SJCRH30 (cell line): ENCODE results near the gene FKRP. TPM values are rescaled to one million over a fixed set of nuclear protein-coding genes. Genes with fewer than 3 reads are reported as not detected.
"Not testable (repeated sequence)": the region's sequence is repeated elsewhere in the genome, so short reads cannot be mapped to it uniquely, and the experiment has no call there.

Experiments
- DNase-seq, 2 experiments: peaks; one replicate each; pipeline ENCODE4 v3.0.0-alpha.2; 2015 to 2020
- H3K27ac ChIP-seq: fragments of 250-450 bp; sonication (Bioruptor Pico); 2 replicates; pipeline ENCODE4 v1.5.1; 2020; ENCODE audit warnings: mild to moderate bottlenecking, moderate library complexity
- H3K27me3 ChIP-seq: fragments of 250-450 bp; sonication (Bioruptor Pico); 2 replicates; pipeline ENCODE4 v1.5.1; 2020; ENCODE audit warnings: mild to moderate bottlenecking, moderate library complexity
- H3K36me3 ChIP-seq: fragments of 250-450 bp; sonication (Bioruptor Pico); 2 replicates; pipeline ENCODE4 v1.5.1; 2020; ENCODE audit warnings: mild to moderate bottlenecking, moderate library complexity
- H3K4me1 ChIP-seq: fragments of 250-450 bp; sonication (Bioruptor Pico); 2 replicates; pipeline ENCODE4 v1.5.1; 2020; ENCODE audit warnings: mild to moderate bottlenecking, moderate library complexity
- H3K4me3 ChIP-seq: fragments of 250-450 bp; sonication (Bioruptor Pico); 2 replicates; pipeline ENCODE4 v1.5.1; 2020; ENCODE audit warnings: mild to moderate bottlenecking, moderate library complexity
- H3K9me3 ChIP-seq: fragments of 250-450 bp; sonication (Bioruptor Pico); replicated peaks from 2 replicates; pipeline ENCODE4 v1.5.1; 2020; ENCODE audit warnings: mild to moderate bottlenecking, moderate library complexity
- total RNA-seq: library from RNA; depleted of rRNA; stranded (reverse); fragments of >200 nt; shearing (Covaris generic); gene quantifications from 2 replicates; pipeline ENCODE4 v1.2.3, GENCODE V29; 2014; rRNA removed

Gene FKRP
- 15.6 and 17.8 TPM in 2 replicates for total RNA-seq

GRCh38 chr19:46745521-46746280 lies at the start of gene FKRP:
Gene FKRP, plus strand, starts transcription at chr19:46746057. Its CDS starts 9,394 bp downstream, at chr19:46755451.
- Histone ChIP-seq H3K27me3 (no peaks in the 10 kb centered on the region), H3K9me3 (no peaks in the 10 kb centered on the region), H3K27ac (peak within 1 kb of the TSS; percentile 78), H3K4me3 (peak within 1 kb of the TSS; percentile 100), H3K4me1 (peaks cover 3% of the 10 kb centered on the region; the same call in 1 of the 2 replicates), H3K36me3 (peaks cover 16% of the 10 kb centered on the region; the same call in 1 of the 2 replicates)
- peak; percentile 40 to 45 for DNase-seq

- H3K36me3 ChIP-seq = peaks cover 48% of the 10 kb centered on the region
Observed at GRCh38 chr19:46696866-46697203, 49.0 kb upstream of the FKRP start.

GRCh38 chr19:46697204-46697960 lies 48.5 kb upstream of the FKRP start:
- Histone ChIP-seq H3K9me3 (no peaks in the 10 kb centered on the region), H3K4me3 (no peak overlapping the region), H3K4me1 (no peaks in the 10 kb centered on the region), H3K27me3 (no peaks in the 10 kb centered on the region), H3K27ac (no peak overlapping the region), H3K36me3 (peaks cover 44% of the 10 kb centered on the region)
- DNase-seq = peak; percentile 27 to 36

More at GRCh38 chr19:46696866-46697203, 49.0 kb upstream of the FKRP start:
- DNase-seq = no peak
- no peaks in the 10 kb centered on the region for H3K27me3 ChIP-seq
- H3K9me3 ChIP-seq = no peaks in the 10 kb centered on the region
- no peak overlapping the region for H3K27ac ChIP-seq
- H3K4me1 ChIP-seq = no peaks in the 10 kb centered on the region
- H3K4me3 ChIP-seq = no peak overlapping the region

GRCh38 chr19:46698395-46699321 lies 47.2 kb upstream of the FKRP start:
- Histone ChIP-seq H3K27ac (no peak overlapping the region), H3K4me1 (no peaks in the 10 kb centered on the region), H3K27me3 (no peaks in the 10 kb centered on the region), H3K36me3 (peaks cover 44% of the 10 kb centered on the region), H3K9me3 (no peaks in the 10 kb centered on the region), H3K4me3 (no peak overlapping the region)
- DNase-seq = no peak

- H3K27me3 ChIP-seq = no peaks in the 10 kb centered on the region
- H3K36me3 ChIP-seq = peaks cover 38% of the 10 kb centered on the region
- H3K4me3 ChIP-seq = no peak overlapping the region
- no peak overlapping the region for H3K27ac ChIP-seq
- H3K9me3 ChIP-seq = no peaks in the 10 kb centered on the region
- no peak for DNase-seq
- no peaks in the 10 kb centered on the region for H3K4me1 ChIP-seq
Observed at GRCh38 chr19:46700704-46701103, 45.2 kb upstream of the FKRP start.

- Histone ChIP-seq H3K4me3 (no peak overlapping the region), H3K36me3 (peaks cover 11% of the 10 kb centered on the region), H3K27ac (no peak overlapping the region), H3K9me3 (no peaks in the 10 kb centered on the region), H3K4me1 (no peaks in the 10 kb centered on the region), H3K27me3 (no peaks in the 10 kb centered on the region)
- peak; percentile 29 to 50 for DNase-seq
Observed at GRCh38 chr19:46704379-46705076, 41.3 kb upstream of the FKRP start.

- Histone ChIP-seq H3K27me3 (no peaks in the 10 kb centered on the region), H3K4me3 (no peak overlapping the region), H3K9me3 (no peaks in the 10 kb centered on the region), H3K4me1 (no peaks in the 10 kb centered on the region), H3K36me3 (no peaks in the 10 kb centered on the region), H3K27ac (no peak overlapping the region)
- DNase-seq = no peak
Observed at GRCh38 chr19:46710687-46711086, 35.2 kb upstream of the FKRP start.

- H3K4me1 ChIP-seq, H3K9me3 ChIP-seq, H3K27me3 ChIP-seq, H3K36me3 ChIP-seq, DNase-seq, H3K4me3 ChIP-seq, H3K27ac ChIP-seq: not testable (repeated sequence)
Observed at GRCh38 chr19:46712768-46713338, 33.0 kb upstream of the FKRP start.

GRCh38 chr19:46713781-46714443 lies 31.9 kb upstream of the FKRP start:
- no peaks in the 10 kb centered on the region for H3K27me3 ChIP-seq
- H3K27ac ChIP-seq = no peak overlapping the region
- H3K4me3 ChIP-seq = peak overlapping the region; percentile 48
- H3K36me3 ChIP-seq = no peaks in the 10 kb centered on the region
- no peaks in the 10 kb centered on the region for H3K4me1 ChIP-seq
- DNase-seq = peak in 1 of 2 experiments; percentile 43
- H3K9me3 ChIP-seq = no peaks in the 10 kb centered on the region

GRCh38 chr19:46714444-46715106 lies 31.3 kb upstream of the FKRP start:
- DNase-seq = no peak
- H3K4me1 ChIP-seq = no peaks in the 10 kb centered on the region
- H3K27me3 ChIP-seq = no peaks in the 10 kb centered on the region
- H3K9me3 ChIP-seq = no peaks in the 10 kb centered on the region
- no peaks in the 10 kb centered on the region for H3K36me3 ChIP-seq
- no peak overlapping the region for H3K27ac ChIP-seq
- H3K4me3 ChIP-seq = peak overlapping the region; percentile 30

GRCh38 chr19:46715620-46715974 lies 30.3 kb upstream of the FKRP start:
- DNase-seq = no peak
- Histone ChIP-seq H3K27ac (no peak overlapping the region), H3K9me3 (no peaks in the 10 kb centered on the region), H3K4me3 (peak overlapping the region; percentile 88), H3K4me1 (no peaks in the 10 kb centered on the region), H3K36me3 (peaks cover 6% of the 10 kb centered on the region; the same call in 1 of the 2 replicates), H3K27me3 (no peaks in the 10 kb centered on the region)

GRCh38 chr19:46715975-46716671 lies 29.7 kb upstream of the FKRP start:
- Histone ChIP-seq H3K36me3 (peaks cover 11% of the 10 kb centered on the region; the same call in 1 of the 2 replicates), H3K27ac (0 out of 2 replicates have a peak overlapping the region, but pooled peaks have one; percentile 12), H3K4me1 (no peaks in the 10 kb centered on the region), H3K4me3 (peak overlapping the region; percentile 88), H3K9me3 (no peaks in the 10 kb centered on the region), H3K27me3 (no peaks in the 10 kb centered on the region)
- DNase-seq = peak; percentile 30 to 45
